ENCODE results near the gene RBBP4.
"Not testable (repeated sequence)": the region's sequence is repeated elsewhere in the genome, so short reads cannot be mapped to it uniquely, and the experiment has no call there.

RBBP4 gene

GRCh38 chr1:32626176-32626575 is 24.8 kb upstream of the RBBP4 start:
- Mint-ChIP-seq H3K27ac (no peak overlapping the region), H3K27me3 (no peaks in the 10 kb centered on the region), H3K36me3 (peaks cover 47% of the 10 kb centered on the region), H3K4me3 (no peak overlapping the region), H3K9me3 (no peaks in the 10 kb centered on the region), H3K4me1 (peaks cover 35% of the 10 kb centered on the region)
- no peak for DNase-seq
- CTCF ChIA-PET: no interaction called here

- Mint-ChIP-seq H3K4me3 (peak overlapping the region; percentile 3), H3K36me3 (peaks cover 44% of the 10 kb centered on the region), H3K4me1 (peaks cover 37% of the 10 kb centered on the region), H3K27ac (peak overlapping the region; percentile 90), H3K27me3 (no peaks in the 10 kb centered on the region), H3K9me3 (no peaks in the 10 kb centered on the region)
- DNase-seq: peak; percentile 52
- CTCF ChIA-PET: no interaction called here
Measured at GRCh38 chr1:32627596-32628162, 23.3 kb upstream of the RBBP4 start.

GRCh38 chr1:32630173-32630572 is 20.8 kb upstream of the RBBP4 start:
- H3K9me3 Mint-ChIP-seq, H3K4me3 Mint-ChIP-seq, DNase-seq, H3K27me3 Mint-ChIP-seq, H3K27ac Mint-ChIP-seq, CTCF ChIA-PET: not testable (repeated sequence)
- H3K4me1 Mint-ChIP-seq: peaks cover 22% of the 10 kb centered on the region
- H3K36me3 Mint-ChIP-seq: peaks cover 42% of the 10 kb centered on the region

GRCh38 chr1:32632829-32633228 is 18.2 kb upstream of the RBBP4 start:
- Mint-ChIP-seq H3K36me3 (peaks cover 36% of the 10 kb centered on the region), H3K4me3 (no peak overlapping the region), H3K27ac (no peak overlapping the region), H3K9me3 (no peaks in the 10 kb centered on the region), H3K4me1 (peaks cover 10% of the 10 kb centered on the region), H3K27me3 (no peaks in the 10 kb centered on the region)
- CTCF ChIA-PET: no interaction called here
- DNase-seq: no peak

- CTCF ChIA-PET: no interaction called here
- no peak overlapping the region for H3K4me3 Mint-ChIP-seq
- no peak for DNase-seq
- no peaks in the 10 kb centered on the region for H3K27me3 Mint-ChIP-seq
- no peak overlapping the region for H3K27ac Mint-ChIP-seq
- H3K36me3 Mint-ChIP-seq: peaks cover 26% of the 10 kb centered on the region
- H3K9me3 Mint-ChIP-seq: no peaks in the 10 kb centered on the region
- H3K4me1 Mint-ChIP-seq: peaks cover 5% of the 10 kb centered on the region
Measured at GRCh38 chr1:32635508-32636277, 15.3 kb upstream of the RBBP4 start.

GRCh38 chr1:32636914-32637645 is 13.9 kb upstream of the RBBP4 start:
- H3K27ac Mint-ChIP-seq: no peak overlapping the region
- DNase-seq: no peak
- peaks cover 6% of the 10 kb centered on the region for H3K4me1 Mint-ChIP-seq
- no peaks in the 10 kb centered on the region for H3K9me3 Mint-ChIP-seq
- no peak overlapping the region for H3K4me3 Mint-ChIP-seq
- CTCF ChIA-PET: no interaction called here
- no peaks in the 10 kb centered on the region for H3K27me3 Mint-ChIP-seq
- peaks cover 26% of the 10 kb centered on the region for H3K36me3 Mint-ChIP-seq

- Mint-ChIP-seq H3K4me3 (no peak overlapping the region), H3K9me3 (no peaks in the 10 kb centered on the region), H3K36me3 (peaks cover 13% of the 10 kb centered on the region), H3K4me1 (peaks cover 2% of the 10 kb centered on the region), H3K27me3 (no peaks in the 10 kb centered on the region), H3K27ac (no peak overlapping the region)
- CTCF ChIA-PET: interaction anchor here (0.7 kb wide), 1 partner anchor 1751 kb away, joined by 3 read pairs; no protein-coding TSS in a partner anchor
- DNase-seq: no peak
Measured at GRCh38 chr1:32639489-32640075, 11.4 kb upstream of the RBBP4 start.

- H3K4me1 Mint-ChIP-seq, H3K4me3 Mint-ChIP-seq, CTCF ChIA-PET, H3K27ac Mint-ChIP-seq, H3K36me3 Mint-ChIP-seq, DNase-seq, H3K27me3 Mint-ChIP-seq, H3K9me3 Mint-ChIP-seq: not testable (repeated sequence)
Measured at GRCh38 chr1:32642292-32642827, 8.6 kb upstream of the RBBP4 start.

- Mint-ChIP-seq H3K36me3 (peaks cover 8% of the 10 kb centered on the region), H3K27me3 (no peaks in the 10 kb centered on the region), H3K9me3 (no peaks in the 10 kb centered on the region), H3K4me3 (no peak overlapping the region), H3K27ac (no peak overlapping the region), H3K4me1 (peaks cover 20% of the 10 kb centered on the region)
- DNase-seq: no peak
- CTCF ChIA-PET: interaction anchor here (0.7 kb wide), 1 partner anchor 16 kb away, joined by 3 read pairs; no protein-coding TSS in a partner anchor
Measured at GRCh38 chr1:32644426-32644825, 6.6 kb upstream of the RBBP4 start.

GRCh38 chr1:32647308-32648134 is 3.5 kb upstream of the RBBP4 start:
- H3K36me3 Mint-ChIP-seq: peaks cover 17% of the 10 kb centered on the region

GRCh38 chr1:32650248-32650751 is 708 bp upstream of the RBBP4 start, which contains the start of gene ZBTB8OS:
Gene ZBTB8OS (minus strand): TSS chr1:32650550. CDS start chr1:32650529, 21 bp downstream.
- Mint-ChIP-seq H3K4me3 (peak within 1 kb of the TSS; percentile 89), H3K36me3 (peaks cover 32% of the 10 kb centered on the region), H3K27ac (peak within 1 kb of the TSS; percentile 99), H3K4me1 (peaks cover 57% of the 10 kb centered on the region), H3K27me3 (no peaks in the 10 kb centered on the region), H3K9me3 (no peaks in the 10 kb centered on the region)
- peak; percentile 92 for DNase-seq
- CTCF ChIA-PET: no interaction called here

More at GRCh38 chr1:32647308-32648134, 3.5 kb upstream of the RBBP4 start:
- H3K27ac Mint-ChIP-seq: no peak overlapping the region
- no peaks in the 10 kb centered on the region for H3K27me3 Mint-ChIP-seq
- H3K4me3 Mint-ChIP-seq: no peak overlapping the region
- no peak for DNase-seq
- CTCF ChIA-PET: no interaction called here
- H3K9me3 Mint-ChIP-seq: no peaks in the 10 kb centered on the region
- peaks cover 32% of the 10 kb centered on the region for H3K4me1 Mint-ChIP-seq

- no peaks in the 10 kb centered on the region for H3K9me3 Mint-ChIP-seq
- H3K4me3 Mint-ChIP-seq: peak overlapping the region; percentile 89
- H3K36me3 Mint-ChIP-seq: peaks cover 38% of the 10 kb centered on the region
- H3K27me3 Mint-ChIP-seq: no peaks in the 10 kb centered on the region
- H3K4me1 Mint-ChIP-seq: peaks cover 62% of the 10 kb centered on the region
- CTCF ChIA-PET: interaction anchor here (0.9 to 1.3 kb wide), 2 partner anchors 29 to 132 kb away, joined by 3 to 4 read pairs; no protein-coding TSS in a partner anchor
- DNase-seq: no peak
- H3K27ac Mint-ChIP-seq: peak overlapping the region; percentile 99
Measured at GRCh38 chr1:32651461-32652073, 559 bp downstream of the RBBP4 start.

Measured in activated naive CD4-positive, alpha-beta T cell treated with anti-CD3 and anti-CD28 coated beads, Interleukin-2, amount 10 ng/mL, durations not matched to agents 7 days and 5 days (primary cell).